HG03064 (cell line): ENCODE measurements around the gene METTL9.
"Not testable (repeated sequence)": the region's sequence is repeated elsewhere in the genome, so short reads cannot be mapped to it uniquely, and the experiment has no call there.

Experiments used
- ATAC-seq: cut with Tn5 transposase; IDR thresholded peaks from one replicate; pipeline ENCODE4 v1.9.1; 2021; ENCODE audit warnings: low read depth; ENCODE audit not compliant: unreplicated experiment

The METTL9 gene

DNA sequence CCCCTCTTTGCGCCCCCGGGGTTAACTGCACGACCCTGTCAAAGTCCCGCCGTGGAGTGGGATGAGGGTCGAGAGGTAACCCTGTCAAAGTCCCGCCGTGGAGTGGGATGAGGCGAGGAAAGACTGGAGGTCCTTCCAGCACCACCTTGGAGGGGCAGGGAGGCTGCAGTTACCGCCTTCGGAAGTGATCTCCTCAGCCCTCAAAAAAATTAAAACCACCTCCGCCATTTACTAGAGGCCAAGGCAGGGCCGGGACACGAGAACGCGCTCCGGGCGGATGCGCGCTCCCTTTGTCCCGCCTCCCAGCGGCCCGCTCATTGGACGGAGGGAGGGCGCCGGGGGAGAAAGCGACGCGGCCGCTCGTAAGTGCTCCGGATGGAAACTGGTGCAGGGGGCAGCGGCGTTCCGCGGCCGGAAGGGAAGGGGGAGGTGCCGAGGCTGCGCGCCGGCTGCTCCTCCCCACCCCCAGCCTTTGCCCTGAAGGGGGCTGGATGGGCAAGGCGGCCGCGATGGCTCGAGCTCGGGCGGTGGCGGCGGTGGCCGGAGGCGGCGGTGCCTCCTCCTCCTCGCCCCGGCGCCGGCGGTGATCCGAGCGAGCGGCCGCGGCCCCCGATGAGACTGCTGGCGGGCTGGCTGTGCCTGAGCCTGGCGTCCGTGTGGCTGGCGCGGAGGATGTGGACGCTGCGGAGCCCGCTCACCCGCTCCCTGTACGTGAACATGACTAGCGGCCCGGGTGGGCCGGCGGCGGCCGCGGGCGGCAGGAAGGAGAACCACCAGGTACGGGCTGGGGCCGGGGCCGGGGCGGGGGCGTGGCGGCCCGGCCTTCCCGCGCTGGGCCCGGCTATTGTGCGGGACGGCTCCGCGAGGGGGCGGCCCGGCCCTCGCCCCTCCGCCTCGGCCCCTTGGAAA lies at the start of gene METTL9:
Gene METTL9 (plus strand): TSS at position 456 of the 909 bp plus-strand sequence. CDS start 157 bp downstream, at position 613.
- peak; percentile 86 for ATAC-seq

DNA sequence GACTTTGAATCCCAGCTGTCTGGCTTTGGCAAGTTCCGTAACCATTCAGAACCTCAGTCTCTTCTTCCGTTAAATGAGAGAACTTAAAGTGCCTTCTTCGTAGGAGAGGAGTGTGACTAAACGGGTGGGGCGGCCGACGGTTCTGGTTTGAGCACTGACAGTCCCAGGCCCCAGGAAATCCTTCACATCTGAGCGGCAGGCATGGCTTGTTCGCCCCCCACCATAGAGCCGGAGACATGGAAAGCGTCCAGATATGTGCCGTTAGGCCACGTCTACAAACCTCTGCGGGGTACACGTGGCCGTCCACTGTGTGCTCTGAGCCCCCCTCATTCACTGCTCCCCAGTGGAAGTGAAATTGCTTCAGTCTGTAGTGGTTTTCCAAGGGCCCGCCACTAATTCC lies 49.4 kb upstream of the METTL9 start:
- ATAC-seq: not testable (repeated sequence)

DNA sequence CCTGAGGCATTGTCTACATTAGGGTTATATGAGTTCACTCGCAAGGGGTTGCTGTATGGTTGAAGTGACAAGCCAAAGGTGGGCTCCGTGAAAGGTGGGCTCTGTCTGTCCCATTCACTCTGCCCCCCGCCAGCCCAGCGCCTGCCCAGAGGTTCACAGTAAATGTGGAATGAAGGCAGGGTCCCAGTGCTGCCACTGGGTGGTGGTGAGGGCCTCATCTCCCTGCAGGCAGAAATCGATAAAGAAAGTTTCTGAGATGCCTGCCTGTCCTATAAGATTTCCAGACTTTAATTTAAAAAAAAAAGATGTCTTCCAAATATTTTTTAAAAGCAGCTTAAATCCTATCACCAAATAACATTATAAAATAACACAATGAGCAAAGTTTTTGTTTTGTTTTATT lies 48.9 kb upstream of the METTL9 start:
- ATAC-seq: not testable (repeated sequence)

DNA sequence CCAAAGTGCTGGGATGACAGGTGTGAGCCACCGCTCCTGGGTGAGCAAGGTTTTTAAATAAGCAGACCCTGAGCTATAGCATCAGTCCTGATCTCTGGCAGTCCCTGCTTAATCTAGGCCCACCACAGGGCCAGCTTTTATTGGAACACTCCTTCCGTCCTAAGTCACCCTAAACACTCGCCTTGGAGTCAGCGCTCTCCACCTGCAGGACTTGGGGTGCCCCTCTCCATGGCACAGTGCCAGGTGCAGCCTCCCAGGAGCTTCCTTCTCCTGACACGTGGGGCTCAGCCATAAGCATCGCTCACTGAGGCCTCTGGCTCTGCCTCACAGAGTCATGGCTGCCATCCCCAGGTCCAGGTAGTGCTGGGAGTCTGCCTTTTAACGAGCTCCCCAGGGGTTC lies 48.3 kb upstream of the METTL9 start:
- not testable (repeated sequence) for ATAC-seq

DNA sequence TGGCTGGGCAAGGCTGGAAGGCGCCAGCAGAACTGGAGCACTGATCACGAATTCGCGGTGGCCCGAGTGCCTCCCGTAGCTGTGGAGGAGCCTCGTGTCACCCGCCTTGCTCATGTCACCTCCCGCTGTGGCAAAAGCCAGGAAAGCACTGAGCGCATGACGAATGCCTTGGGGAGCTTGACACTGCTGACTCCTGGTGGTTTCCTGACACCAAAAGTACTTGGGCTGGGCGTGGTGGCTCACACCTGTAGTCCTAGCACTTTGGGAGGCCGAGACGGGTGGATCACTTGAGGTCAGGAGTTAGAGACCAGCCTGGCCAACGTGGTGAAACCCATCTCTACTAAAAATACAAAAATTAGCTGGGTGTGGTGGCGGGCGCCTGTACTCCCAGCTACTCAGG lies 47.8 kb upstream of the METTL9 start:
- ATAC-seq: not testable (repeated sequence)

DNA sequence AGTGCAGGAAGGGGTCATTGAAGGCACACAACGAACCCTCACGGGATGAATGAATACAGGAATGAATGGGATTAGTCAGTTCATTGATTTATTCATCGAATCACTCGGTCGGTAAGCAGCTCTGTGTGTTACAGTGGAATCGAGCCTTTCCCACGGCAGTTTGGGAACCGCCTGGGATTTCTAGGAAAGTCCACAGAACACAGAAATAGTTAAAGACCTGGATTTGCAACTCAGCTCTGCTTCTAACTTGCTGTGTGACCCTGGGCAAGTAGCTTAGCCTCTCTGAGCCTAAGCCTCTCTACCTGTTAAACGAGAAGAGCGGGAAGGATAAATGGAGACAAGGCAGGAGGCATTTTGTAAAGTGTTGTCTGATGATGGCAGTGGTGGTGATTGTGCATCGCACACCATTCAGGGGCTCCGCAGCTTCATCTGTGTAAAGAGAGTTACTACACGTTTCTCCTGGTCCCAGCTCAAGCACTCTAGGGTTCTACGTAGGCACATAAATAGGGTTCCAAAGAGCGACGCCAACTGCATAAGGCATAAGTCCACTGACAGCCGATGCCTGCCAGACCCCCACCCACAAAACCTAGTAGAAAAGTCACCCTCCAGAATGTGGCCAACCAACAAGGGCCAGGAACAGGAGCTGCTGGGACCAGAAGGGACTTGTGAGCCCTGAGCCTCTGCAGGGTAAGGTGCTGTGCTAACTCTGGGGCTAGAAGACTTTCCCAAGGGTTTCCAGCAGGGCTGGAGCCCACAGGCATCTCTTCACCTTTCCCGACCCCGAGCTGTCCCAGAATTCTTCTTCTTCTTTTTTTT lies 45.7 kb upstream of the METTL9 start:
- not testable (repeated sequence) for ATAC-seq

DNA sequence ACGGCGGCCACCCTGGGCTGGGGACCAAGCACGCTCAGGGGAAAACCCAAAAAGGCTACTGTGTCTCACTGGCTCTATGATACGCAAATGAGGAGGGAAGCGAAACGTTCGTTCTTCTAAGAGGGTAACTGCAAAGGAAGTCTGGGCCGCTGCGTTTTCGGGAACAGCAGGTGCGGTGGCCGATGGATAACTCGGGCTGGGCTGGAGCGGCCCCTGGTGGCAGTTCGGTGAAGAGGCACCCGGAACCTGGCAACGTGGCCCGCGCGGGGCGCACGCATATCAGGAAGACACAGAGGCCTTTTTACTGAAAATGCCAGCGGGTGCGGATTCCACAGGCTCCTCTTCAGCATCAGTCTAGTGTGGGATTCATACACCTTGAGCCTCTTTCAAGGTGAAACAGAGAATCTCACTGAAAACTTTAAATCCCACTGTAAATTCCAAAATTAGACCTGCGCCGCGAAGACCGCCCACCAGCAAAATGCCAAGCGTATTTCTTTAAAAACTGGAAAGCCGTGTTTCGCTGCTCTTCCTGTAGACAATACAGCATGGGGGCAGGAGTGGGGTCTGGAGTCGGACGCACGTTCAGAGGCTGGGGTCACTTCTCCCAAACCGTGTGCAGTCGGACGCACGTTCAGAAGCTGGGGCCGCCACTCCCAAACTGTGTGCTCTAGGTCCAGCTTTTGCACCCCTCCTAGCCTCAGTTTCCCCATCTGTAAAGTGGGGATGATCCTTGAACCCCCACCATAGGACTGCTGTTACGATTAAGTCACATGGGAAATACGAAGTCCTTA lies 44.4 kb upstream of the METTL9 start:
- ATAC-seq: peak; percentile 96

DNA sequence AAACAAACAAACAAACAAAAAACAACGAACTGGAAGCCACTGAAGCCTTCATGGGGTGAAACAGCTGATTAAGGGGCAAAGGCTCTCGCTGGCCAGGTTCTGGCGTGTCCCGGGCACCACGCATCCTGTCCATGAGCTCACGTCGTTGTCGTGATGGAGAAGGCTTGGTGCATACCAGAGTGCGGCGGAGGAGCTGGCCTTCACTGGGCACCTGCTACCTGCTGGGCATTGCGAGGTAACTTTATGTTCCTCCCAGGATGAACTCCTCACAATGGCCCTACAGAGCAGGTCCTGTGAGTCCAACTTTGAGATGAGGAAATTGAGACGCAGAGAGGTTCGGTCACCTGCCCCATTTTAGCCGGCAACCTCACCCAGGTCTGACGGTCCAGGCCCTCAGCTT lies 43.8 kb upstream of the METTL9 start:
- not testable (repeated sequence) for ATAC-seq

DNA sequence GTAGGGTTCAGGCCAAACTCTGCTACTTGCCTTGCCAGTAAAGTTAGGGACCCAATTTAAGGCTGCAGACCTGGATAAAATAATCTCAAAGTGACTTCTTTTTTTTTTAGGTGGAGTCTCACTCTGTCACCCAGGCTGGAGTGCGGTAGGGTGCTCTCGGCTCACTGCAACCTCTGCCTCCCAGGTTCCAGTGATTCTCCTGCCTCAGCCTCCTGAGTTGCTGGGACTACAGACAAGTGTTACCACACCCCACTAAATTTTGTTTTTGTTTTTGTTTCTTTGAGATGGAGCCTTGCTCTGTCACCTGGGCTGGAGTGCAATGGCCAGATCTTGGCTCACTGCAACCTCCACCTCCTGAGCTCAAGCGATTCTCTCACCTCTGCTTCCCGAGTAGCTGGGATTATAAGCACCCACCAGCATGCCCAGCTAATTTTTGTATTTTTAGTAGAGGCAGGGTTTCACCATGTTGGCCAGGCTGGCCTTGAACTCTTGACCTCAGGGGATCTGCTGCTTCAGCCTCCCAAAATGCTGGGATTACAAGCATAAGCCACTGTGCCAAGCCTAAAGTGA lies 43.3 kb upstream of the METTL9 start:
- ATAC-seq: not testable (repeated sequence)

DNA sequence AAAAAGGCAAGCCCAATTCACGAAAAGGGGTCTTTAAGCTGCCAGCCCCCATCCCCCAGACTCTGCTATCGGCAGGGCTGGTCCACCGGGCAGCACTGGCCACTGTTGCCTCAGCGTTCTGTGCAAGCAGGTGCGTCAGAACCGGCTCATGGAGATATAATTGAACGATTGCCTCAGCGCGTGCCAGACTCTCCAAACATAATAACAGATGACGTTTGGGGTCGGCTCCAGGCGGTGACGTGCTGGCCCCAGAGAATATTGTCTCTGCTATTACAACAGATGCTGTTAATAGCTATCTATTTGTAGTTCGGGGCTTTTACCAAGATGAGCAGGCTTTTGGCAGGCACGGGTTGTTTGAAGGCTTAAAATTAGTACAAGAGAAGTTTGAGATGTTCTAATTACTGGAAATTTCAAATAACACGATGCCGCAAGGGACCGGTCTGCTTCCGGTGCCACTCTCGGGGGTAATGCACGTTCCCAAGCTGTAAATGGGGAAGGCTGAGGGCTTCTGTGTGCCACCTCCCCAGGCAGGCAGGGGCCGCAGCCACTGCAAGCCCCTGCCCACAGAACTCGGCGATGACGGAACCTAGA lies 42.6 kb upstream of the METTL9 start:
- ATAC-seq: not testable (repeated sequence)

DNA sequence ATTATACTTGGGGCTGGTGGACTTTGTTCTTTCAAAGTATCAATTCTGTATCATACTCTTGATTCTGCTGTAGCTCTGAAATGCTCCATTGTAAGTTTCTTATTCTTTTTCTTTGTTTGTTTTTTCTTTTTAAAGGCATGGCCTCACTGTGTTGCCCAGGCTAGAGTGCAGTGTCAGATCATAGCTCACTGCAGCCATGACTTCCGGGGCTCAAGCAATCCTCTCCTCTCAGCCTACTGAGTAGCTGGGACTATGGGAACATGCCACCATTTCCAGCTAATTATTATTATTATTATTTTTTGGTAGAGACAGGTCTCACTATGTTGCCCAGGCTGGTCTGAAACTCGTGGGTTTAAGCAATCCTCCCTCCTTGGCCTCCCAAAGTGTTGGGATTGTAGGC lies 38.9 kb upstream of the METTL9 start:
- no peak for ATAC-seq

DNA sequence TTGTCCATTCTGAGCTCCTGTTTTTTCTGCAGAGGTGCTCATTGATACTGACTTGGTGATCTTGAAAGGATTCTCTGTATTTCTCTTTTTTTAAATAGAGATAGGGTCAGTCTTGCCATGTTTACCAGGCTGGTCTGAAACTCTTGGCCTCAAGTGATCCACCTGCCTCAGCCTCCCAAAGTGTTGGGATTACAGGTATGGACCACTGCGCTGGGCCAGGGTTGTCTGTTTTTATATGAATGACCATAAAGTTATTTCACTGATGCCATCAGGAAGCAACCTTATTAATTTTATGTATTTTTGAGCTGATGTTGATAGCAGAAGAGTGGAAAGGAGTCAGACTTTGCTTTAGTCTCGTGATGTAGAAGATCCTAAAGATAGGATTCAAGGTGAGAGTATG lies 35.7 kb upstream of the METTL9 start:
- ATAC-seq: no peak

DNA sequence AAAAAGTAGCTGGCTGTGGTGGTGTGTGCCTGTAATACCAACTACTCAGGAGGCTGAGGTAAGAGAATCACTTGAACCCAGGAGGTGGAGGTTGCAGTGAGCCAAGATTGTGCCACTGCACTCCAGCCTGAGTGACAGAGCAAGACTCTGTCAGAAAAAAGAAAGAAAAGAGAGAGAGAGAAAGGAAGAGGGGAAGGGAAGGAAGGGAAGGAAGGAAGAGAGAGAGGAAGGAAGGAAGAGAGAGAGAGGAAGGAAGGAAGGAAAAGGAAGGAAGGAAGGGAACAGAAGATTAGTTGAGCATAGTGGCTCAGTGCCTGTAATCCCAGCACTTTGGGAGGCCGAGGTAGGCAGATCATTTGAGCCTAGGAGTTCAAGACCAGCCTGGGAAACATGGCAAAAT lies 35.0 kb upstream of the METTL9 start:
- ATAC-seq: not testable (repeated sequence)

DNA sequence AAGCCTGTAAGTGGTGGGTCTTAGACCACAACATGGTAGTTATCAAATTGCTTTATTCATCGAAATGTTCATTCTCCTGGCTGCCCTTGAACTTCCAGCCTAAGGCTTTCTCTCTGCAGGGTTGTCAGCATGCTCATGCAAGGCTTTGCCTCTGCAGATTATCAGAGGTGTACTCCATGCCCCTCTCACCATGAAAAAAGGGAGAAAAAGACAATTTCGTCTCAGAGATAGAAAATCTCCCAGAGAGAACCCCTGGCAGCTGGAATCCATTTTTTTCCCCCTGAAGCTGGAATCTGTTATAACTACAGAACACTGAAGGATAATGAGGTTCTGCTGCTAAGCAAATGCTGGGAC lies 33.9 kb upstream of the METTL9 start:
- no peak for ATAC-seq

DNA sequence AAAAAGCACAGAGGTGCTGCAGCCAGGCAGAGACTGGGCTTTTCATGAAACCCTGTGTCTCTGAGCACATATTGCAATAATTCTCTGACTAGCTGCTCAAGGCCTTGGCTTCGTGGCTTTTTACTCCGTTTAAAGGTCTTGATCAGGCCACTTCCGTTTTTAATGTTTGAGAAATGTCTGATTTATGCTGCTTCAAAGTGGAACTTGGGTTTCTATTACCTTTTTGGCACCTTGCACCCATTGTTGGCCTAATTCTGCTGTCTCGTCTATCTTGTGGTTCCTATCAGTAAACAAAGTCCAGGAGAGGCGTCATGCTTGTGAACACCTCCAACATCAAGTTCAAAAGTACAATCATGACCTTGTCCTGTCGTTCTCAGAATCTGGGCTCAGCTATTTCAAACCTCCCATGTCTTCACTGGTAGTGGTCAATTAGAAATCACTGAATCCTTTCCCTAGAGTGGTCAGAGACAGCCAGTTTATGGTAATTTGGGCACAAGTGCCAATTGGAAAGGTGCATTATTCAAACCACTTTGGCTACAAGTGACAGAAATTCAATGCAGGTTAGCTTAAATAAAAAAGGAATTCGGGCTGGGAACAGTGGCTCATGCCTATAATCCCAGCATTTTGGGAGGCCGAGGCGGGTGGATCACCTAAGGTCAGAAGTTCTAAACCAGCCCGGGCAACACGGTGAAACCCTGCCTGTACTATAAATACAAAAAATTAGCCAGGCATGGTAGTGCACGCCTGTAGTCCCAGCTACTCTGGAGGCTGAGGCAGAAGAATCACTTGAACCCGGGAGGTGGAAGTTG lies 33.3 kb upstream of the METTL9 start:
- no peak for ATAC-seq

DNA sequence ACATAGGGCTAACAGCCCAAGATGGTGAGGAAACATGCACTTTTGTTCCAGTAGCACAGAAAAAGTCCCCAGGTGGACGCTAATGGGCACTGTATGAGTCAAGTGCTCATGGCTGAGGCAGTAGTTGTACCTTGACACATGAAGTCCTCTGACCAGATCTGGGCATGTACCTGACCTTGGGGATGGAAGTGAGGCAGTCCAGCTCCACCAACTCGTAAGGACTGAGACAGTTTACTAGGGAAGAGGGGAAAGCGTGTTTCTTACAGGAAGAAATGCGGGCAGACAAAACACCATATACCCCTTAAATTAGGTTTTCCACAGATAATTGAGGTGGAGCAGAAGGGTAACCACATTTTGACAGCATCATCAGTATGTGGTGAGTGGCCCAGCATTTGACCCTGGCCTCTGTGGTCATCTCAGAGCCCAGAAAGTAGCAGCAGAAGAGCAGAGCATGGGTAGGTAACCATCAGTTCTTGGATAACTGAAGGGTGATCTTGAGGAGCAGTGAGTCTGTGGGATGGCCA lies 32.4 kb upstream of the METTL9 start:
- no peak for ATAC-seq

DNA sequence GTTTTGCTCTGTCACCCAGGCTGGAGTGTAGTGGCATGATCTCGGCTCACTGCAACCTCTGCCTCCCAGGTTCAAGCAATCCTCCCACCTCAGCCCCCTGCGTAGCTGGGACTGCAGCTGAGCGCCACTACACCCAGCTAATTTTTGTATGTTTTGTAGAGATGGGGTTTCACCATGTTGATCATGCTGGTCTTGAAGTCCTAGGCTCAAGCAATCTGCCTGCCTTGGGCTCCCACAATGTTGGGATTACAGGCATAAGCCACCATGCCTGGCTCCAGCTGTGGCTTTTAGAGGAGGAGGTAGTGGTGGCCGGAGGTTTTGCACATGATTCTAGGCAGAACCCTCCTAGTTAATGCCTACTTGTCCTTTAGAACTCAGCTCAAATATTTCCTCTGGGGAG lies 31.9 kb upstream of the METTL9 start:
- not testable (repeated sequence) for ATAC-seq

DNA sequence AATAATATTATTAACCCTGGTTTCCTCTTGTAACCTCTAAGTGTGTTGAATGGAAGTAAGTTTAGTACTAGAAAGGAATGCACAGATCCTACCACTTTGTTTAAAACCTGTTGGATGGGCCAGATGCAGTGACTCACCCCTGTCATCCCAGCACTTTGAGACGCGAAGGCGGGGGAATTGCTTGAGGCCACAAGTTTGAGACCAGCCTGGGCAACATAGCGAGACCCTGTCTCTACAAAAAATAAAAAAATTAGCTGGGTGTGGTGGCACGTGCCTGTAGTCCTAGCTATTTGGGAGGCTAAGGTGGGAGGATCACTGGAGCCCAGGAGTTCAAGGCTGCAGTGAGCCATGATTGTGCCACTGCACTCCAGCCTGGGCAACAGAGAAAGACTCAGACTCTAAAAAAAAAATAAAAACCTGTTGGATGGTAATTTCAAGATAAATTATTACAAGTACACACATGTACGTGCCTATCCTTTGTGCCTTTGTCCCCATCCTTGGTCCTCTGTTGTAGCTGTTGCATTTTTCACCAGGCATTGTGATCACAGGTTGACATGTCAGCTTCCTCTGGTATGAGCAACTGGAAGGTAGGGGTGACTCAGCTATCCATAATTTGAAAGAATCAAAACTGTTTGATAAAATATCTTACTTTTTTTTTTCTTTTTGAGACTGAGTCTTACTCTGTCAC lies 30.7 kb upstream of the METTL9 start:
- no peak for ATAC-seq

DNA sequence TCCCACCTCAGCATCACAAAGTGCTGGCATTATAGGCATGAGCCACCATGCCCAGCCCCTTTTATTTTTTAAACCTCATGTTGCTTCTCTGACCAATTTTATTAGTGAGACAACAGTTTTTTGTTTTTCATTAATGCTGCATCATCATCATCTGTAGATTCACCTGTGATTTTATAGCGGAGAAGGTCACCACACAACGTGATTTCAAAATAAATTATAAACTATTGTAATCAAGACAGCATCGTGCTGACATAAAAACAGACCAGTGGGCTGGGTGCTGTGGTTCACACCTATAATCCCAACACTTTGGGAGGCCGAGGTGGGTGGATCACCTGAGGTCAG lies 28.7 kb upstream of the METTL9 start:
- no peak for ATAC-seq
